ENCODE data around the gene ATPAF1. TPM values are rescaled to one million over a fixed set of nuclear protein-coding genes. Genes with fewer than 3 reads are reported as not detected.

Gene ATPAF1
- total RNA-seq, 1 donor from 2014 or later: 24.5 TPM

GRCh38 chr1:46639547-46639946 lies 28.6 kb downstream of the ATPAF1 start:
- Mint-ChIP-seq H3K9me3 (no peaks in the 10 kb centered on the region), H3K4me1 (no peaks in the 10 kb centered on the region), H3K27ac (no peak overlapping the region), H3K36me3 (ENCODE audit: low read depth) (peaks cover 48% of the 10 kb centered on the region), H3K27me3 (no peaks in the 10 kb centered on the region), H3K4me3 (no peak overlapping the region)
- DNase-seq (no peak), ATAC-seq (ENCODE audit: low read depth) (no peak)
- TF ChIP-seq CTCF (IDR thresholded peaks at IDR 0.05): no peak
- intact Hi-C loops (cut with micrococcal nuclease): no loop called here
- CTCF ChIA-PET: no interaction called here
- POLR2A ChIA-PET: no interaction called here

GRCh38 chr1:46638921-46639320 lies 29.2 kb downstream of the ATPAF1 start:
- no peak overlapping the region for H3K27ac Mint-ChIP-seq
- ATAC-seq (ENCODE audit: low read depth) (no peak), DNase-seq (no peak)
- intact Hi-C loops (cut with micrococcal nuclease): no loop called here
- no peak overlapping the region for H3K4me3 Mint-ChIP-seq
- H3K36me3 Mint-ChIP-seq (ENCODE audit: low read depth): peaks cover 55% of the 10 kb centered on the region
- no peak for TF ChIP-seq CTCF (IDR thresholded peaks at IDR 0.05)
- CTCF ChIA-PET: no interaction called here
- H3K4me1 Mint-ChIP-seq: no peaks in the 10 kb centered on the region
- no peaks in the 10 kb centered on the region for H3K27me3 Mint-ChIP-seq
- no peaks in the 10 kb centered on the region for H3K9me3 Mint-ChIP-seq
- POLR2A ChIA-PET: no interaction called here

GRCh38 chr1:46637444-46638083 lies 30.6 kb downstream of the ATPAF1 start:
- ChIA-PET CTCF (no interaction called here), POLR2A (no interaction called here)
- Mint-ChIP-seq H3K27me3 (no peaks in the 10 kb centered on the region), H3K4me1 (no peaks in the 10 kb centered on the region), H3K36me3 (ENCODE audit: low read depth) (peaks cover 55% of the 10 kb centered on the region), H3K27ac (no peak overlapping the region), H3K9me3 (no peaks in the 10 kb centered on the region), H3K4me3 (no peak overlapping the region)
- DNase-seq (no peak), ATAC-seq (ENCODE audit: low read depth) (no peak)
- TF ChIP-seq CTCF (IDR thresholded peaks at IDR 0.05): no peak
- intact Hi-C loops (cut with micrococcal nuclease): no loop called here

- DNase-seq (no peak), ATAC-seq (ENCODE audit: low read depth) (no peak)
- intact Hi-C loops (cut with micrococcal nuclease): no loop called here
- Mint-ChIP-seq H3K27ac (no peak overlapping the region), H3K36me3 (ENCODE audit: low read depth) (peaks cover 54% of the 10 kb centered on the region), H3K4me1 (no peaks in the 10 kb centered on the region), H3K9me3 (no peaks in the 10 kb centered on the region), H3K27me3 (no peaks in the 10 kb centered on the region), H3K4me3 (no peak overlapping the region)
- TF ChIP-seq CTCF (IDR thresholded peaks at IDR 0.05): no peak
- POLR2A ChIA-PET: no interaction called here
- CTCF ChIA-PET: no interaction called here
Observed at GRCh38 chr1:46635205-46635604, 33.0 kb downstream of the ATPAF1 start.

- no peak for TF ChIP-seq CTCF (IDR thresholded peaks at IDR 0.05)
- CTCF ChIA-PET: no interaction called here
- Mint-ChIP-seq H3K4me1 (no peaks in the 10 kb centered on the region), H3K4me3 (no peak overlapping the region), H3K9me3 (no peaks in the 10 kb centered on the region), H3K27ac (no peak overlapping the region), H3K27me3 (no peaks in the 10 kb centered on the region), H3K36me3 (ENCODE audit: low read depth) (peaks cover 34% of the 10 kb centered on the region)
- POLR2A ChIA-PET: no interaction called here
- ATAC-seq (ENCODE audit: low read depth): no peak
- DNase-seq: no peak
- intact Hi-C loops (cut with micrococcal nuclease): no loop called here
Observed at GRCh38 chr1:46630719-46631118, 37.4 kb downstream of the ATPAF1 start.

Measured in activated B cell treated with CpG ODN at 0.5 μM for 24 hours (primary cell).